Measurements from ENCODE around the gene CASP8AP2.
"Not testable (repeated sequence)": the region's sequence is repeated elsewhere in the genome, so short reads cannot be mapped to it uniquely, and the experiment has no call there.

Gene CASP8AP2

GRCh38 chr6:89873721-89874120, 44.0 kb downstream of the CASP8AP2 start:
- H3K4me3 ChIP-seq (ENCODE audit: insufficient read depth, low read depth, low read length, poor library complexity, severe bottlenecking) = no peak overlapping the region
- H3K27me3 ChIP-seq (replicated peaks; ENCODE audit: control insufficient read depth, insufficient read depth, low read length, poor library complexity, severe bottlenecking) = no peaks in the 10 kb centered on the region
- no peaks in the 10 kb centered on the region for H3K9me3 ChIP-seq (ENCODE audit: control insufficient read depth, low read length)
- H3K36me3 ChIP-seq (ENCODE audit: control insufficient read depth, insufficient read depth, low read length) = peaks cover 12% of the 10 kb centered on the region
- H3K4me1 ChIP-seq (ENCODE audit: control insufficient read depth, insufficient read depth, low read length, poor library complexity, severe bottlenecking) = no peaks in the 10 kb centered on the region
- H3K27ac ChIP-seq (ENCODE audit: insufficient read depth, low read length, poor library complexity, severe bottlenecking) = no peak overlapping the region
- no peak for DNase-seq

- Histone ChIP-seq H3K27ac (ENCODE audit: insufficient read depth, low read length, poor library complexity, severe bottlenecking) (no peak overlapping the region), H3K27me3 (replicated peaks; ENCODE audit: control insufficient read depth, insufficient read depth, low read length, poor library complexity, severe bottlenecking) (no peaks in the 10 kb centered on the region), H3K36me3 (ENCODE audit: control insufficient read depth, insufficient read depth, low read length) (peaks cover 12% of the 10 kb centered on the region), H3K9me3 (ENCODE audit: control insufficient read depth, low read length) (no peaks in the 10 kb centered on the region), H3K4me1 (ENCODE audit: control insufficient read depth, insufficient read depth, low read length, poor library complexity, severe bottlenecking) (no peaks in the 10 kb centered on the region), H3K4me3 (ENCODE audit: insufficient read depth, low read depth, low read length, poor library complexity, severe bottlenecking) (no peak overlapping the region)
- no peak for DNase-seq
Observed at GRCh38 chr6:89874438-89874837, 44.8 kb downstream of the CASP8AP2 start.

DNA sequence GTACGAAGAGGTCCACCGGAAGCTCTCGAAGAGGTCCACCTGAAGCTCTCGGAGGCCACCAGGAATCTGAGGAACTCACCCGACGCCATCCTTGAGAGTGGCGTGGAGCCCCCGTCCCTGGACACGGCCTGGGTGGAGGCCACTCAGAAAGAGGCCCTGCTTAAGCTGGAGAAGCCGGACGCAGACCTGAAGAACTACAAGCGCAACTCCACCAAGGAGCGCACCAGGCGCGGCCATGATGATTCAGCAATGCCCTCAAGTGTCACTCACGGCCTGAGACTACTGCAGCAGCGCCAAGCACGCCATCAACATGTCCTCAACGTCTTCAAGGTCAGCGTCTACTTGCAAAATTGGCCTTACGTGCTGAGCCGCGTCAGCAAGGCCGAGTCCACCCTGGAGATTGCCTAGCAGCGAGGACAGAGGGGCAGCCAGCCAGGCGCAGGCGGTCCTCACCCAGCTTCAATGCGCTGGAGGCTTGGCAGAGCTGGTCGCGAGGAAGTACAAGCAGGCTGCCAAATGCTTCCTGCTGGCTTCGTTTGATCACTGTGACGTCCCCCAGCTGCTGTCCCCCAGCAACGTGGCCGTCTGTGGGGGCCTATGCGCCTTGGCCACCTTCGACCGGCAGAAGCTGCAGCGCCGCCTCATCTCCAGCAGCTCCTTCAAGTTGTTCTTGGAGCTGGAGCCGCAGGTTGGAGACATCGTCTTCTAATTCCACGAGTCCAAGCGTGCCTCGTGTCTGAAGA, 56.9 kb downstream of the CASP8AP2 start:
- H3K4me1 ChIP-seq (ENCODE audit: control insufficient read depth, insufficient read depth, low read length, poor library complexity, severe bottlenecking) = no peaks in the 10 kb centered on the region
- no peaks in the 10 kb centered on the region for H3K9me3 ChIP-seq (ENCODE audit: control insufficient read depth, low read length)
- no peak overlapping the region for H3K27ac ChIP-seq (ENCODE audit: insufficient read depth, low read length, poor library complexity, severe bottlenecking)
- H3K36me3 ChIP-seq (ENCODE audit: control insufficient read depth, insufficient read depth, low read length) = no peaks in the 10 kb centered on the region
- no peaks in the 10 kb centered on the region for H3K27me3 ChIP-seq (replicated peaks; ENCODE audit: control insufficient read depth, insufficient read depth, low read length, poor library complexity, severe bottlenecking)
- H3K4me3 ChIP-seq (ENCODE audit: insufficient read depth, low read depth, low read length, poor library complexity, severe bottlenecking) = no peak overlapping the region
- no peak for DNase-seq

DNA sequence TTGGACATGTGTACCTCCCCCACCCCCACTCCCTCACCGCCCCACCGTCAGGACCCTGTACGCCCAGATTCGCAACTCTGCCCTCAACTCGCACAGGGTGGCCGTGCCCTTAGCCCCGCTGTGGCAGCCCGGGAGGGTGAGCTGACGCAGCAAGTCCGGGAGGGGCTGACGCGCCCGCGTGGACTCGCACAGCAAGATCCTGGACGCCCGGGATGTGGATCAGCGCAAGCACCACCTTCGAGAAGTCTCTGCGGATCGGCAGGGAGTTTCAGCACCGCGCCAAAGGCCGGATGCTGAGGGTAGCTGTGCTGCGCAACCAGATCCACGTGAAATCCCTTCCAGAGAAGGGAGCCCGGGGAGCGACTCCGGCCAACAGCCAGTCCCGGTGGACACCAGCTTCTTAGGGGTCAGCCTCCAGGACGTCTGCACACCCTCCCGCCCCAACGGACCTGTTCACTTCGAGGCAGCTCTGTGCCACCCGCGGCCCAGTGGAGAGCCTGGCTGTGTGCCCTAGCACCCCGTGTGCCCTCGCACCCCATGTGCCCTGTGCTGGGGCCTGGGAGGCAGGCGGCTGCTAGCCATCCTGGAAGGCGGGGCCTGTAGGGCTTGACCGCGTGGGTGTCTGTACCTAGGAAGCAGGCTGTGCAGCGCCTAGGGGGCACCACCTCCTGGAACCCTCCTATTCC, 57.9 kb downstream of the CASP8AP2 start:
- no peaks in the 10 kb centered on the region for H3K36me3 ChIP-seq (ENCODE audit: control insufficient read depth, insufficient read depth, low read length)
- no peak for DNase-seq
- H3K27ac ChIP-seq (ENCODE audit: insufficient read depth, low read length, poor library complexity, severe bottlenecking) = no peak overlapping the region
- H3K4me3 ChIP-seq (ENCODE audit: insufficient read depth, low read depth, low read length, poor library complexity, severe bottlenecking) = no peak overlapping the region
- H3K9me3 ChIP-seq (ENCODE audit: control insufficient read depth, low read length) = no peaks in the 10 kb centered on the region
- no peaks in the 10 kb centered on the region for H3K4me1 ChIP-seq (ENCODE audit: control insufficient read depth, insufficient read depth, low read length, poor library complexity, severe bottlenecking)
- no peaks in the 10 kb centered on the region for H3K27me3 ChIP-seq (replicated peaks; ENCODE audit: control insufficient read depth, insufficient read depth, low read length, poor library complexity, severe bottlenecking)

GRCh38 chr6:89888138-89888514, 58.4 kb downstream of the CASP8AP2 start:
- Histone ChIP-seq H3K4me1 (ENCODE audit: control insufficient read depth, insufficient read depth, low read length, poor library complexity, severe bottlenecking) (no peaks in the 10 kb centered on the region), H3K4me3 (ENCODE audit: insufficient read depth, low read depth, low read length, poor library complexity, severe bottlenecking) (no peak overlapping the region), H3K27ac (ENCODE audit: insufficient read depth, low read length, poor library complexity, severe bottlenecking) (no peak overlapping the region), H3K27me3 (replicated peaks; ENCODE audit: control insufficient read depth, insufficient read depth, low read length, poor library complexity, severe bottlenecking) (no peaks in the 10 kb centered on the region), H3K36me3 (ENCODE audit: control insufficient read depth, insufficient read depth, low read length) (no peaks in the 10 kb centered on the region), H3K9me3 (ENCODE audit: control insufficient read depth, low read length) (no peaks in the 10 kb centered on the region)
- DNase-seq = no peak

DNA sequence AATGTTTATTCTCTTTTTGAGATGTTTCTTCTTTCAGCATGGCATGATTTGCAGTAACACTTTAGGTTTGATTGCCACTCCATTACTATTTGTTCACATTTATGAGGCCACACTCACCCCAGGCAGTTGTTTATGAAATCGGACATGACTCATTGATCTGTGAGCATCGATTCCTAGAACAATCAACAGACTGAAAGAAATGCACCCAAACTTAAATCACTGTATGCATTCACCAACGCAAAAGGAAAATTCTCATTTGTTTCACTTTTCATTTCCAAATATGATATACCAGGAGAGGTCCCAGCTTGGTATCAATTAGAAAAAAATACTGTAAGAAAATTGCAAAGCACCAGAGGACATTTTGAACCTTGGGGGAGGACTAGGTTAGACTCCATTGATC, 59.2 kb downstream of the CASP8AP2 start:
- Histone ChIP-seq H3K4me3 (ENCODE audit: insufficient read depth, low read depth, low read length, poor library complexity, severe bottlenecking) (no peak overlapping the region), H3K9me3 (ENCODE audit: control insufficient read depth, low read length) (no peaks in the 10 kb centered on the region), H3K4me1 (ENCODE audit: control insufficient read depth, insufficient read depth, low read length, poor library complexity, severe bottlenecking) (no peaks in the 10 kb centered on the region), H3K36me3 (ENCODE audit: control insufficient read depth, insufficient read depth, low read length) (no peaks in the 10 kb centered on the region), H3K27me3 (replicated peaks; ENCODE audit: control insufficient read depth, insufficient read depth, low read length, poor library complexity, severe bottlenecking) (no peaks in the 10 kb centered on the region), H3K27ac (ENCODE audit: insufficient read depth, low read length, poor library complexity, severe bottlenecking) (no peak overlapping the region)
- DNase-seq = no peak

DNA sequence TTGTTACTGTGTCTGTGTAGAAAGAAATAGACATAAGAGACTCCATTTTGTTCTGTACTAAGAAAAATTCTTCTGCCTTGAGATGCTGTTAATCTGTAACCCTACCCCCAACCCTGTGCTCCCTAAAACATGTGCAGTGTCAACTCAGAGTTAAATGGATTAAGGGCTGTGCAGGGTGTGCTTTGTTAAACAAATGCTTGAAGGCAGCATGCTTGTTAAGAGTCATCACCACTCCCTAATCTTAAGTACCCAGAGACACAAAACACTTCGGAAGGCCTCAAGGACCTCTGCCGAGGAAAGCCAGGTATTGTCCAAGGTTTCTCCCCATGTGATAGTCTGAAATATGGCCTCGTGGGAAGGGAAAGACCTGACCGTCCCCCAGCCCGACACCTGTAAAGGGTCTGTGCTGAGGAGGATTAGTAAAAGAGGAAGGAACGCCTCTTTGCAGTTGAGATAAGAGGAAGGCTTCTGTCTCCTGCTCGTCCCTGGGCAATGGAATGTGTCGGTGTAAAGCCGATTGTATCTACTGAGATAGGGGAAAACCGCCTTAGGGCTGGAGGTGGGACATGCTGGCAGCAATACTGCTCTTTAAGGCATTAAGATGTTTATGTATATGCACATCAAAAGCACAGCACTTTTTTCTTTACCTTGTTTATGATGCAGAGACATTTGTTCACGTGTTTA, 61.3 kb downstream of the CASP8AP2 start:
- not testable (repeated sequence) for H3K27me3 ChIP-seq (replicated peaks; ENCODE audit: control insufficient read depth, insufficient read depth, low read length, poor library complexity, severe bottlenecking); H3K27ac ChIP-seq (ENCODE audit: insufficient read depth, low read length, poor library complexity, severe bottlenecking); H3K4me1 ChIP-seq (ENCODE audit: control insufficient read depth, insufficient read depth, low read length, poor library complexity, severe bottlenecking); H3K9me3 ChIP-seq (ENCODE audit: control insufficient read depth, low read length); H3K36me3 ChIP-seq (ENCODE audit: control insufficient read depth, insufficient read depth, low read length); H3K4me3 ChIP-seq (ENCODE audit: insufficient read depth, low read depth, low read length, poor library complexity, severe bottlenecking); DNase-seq

DNA sequence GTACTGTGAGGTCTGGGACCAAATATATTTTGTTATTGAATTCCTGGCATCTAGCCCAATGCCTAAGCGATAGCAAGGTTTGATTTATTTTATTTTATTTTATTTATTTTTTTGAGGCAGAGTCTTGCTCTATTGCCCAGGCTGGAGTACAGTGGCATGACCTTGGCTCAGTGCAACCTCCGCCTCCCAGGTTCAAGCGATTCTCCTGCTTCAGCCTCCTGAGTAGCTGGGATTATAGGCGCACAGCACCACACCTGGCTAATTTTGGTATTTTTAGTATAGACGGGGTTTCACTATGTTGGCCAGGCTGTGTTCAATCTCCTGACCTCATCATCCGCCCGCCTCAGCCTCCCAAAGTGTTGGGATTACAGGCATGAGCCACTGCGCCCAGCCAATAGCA, 62.9 kb downstream of the CASP8AP2 start:
- not testable (repeated sequence) for H3K27me3 ChIP-seq (replicated peaks; ENCODE audit: control insufficient read depth, insufficient read depth, low read length, poor library complexity, severe bottlenecking); H3K36me3 ChIP-seq (ENCODE audit: control insufficient read depth, insufficient read depth, low read length); H3K9me3 ChIP-seq (ENCODE audit: control insufficient read depth, low read length); H3K27ac ChIP-seq (ENCODE audit: insufficient read depth, low read length, poor library complexity, severe bottlenecking); H3K4me3 ChIP-seq (ENCODE audit: insufficient read depth, low read depth, low read length, poor library complexity, severe bottlenecking); H3K4me1 ChIP-seq (ENCODE audit: control insufficient read depth, insufficient read depth, low read length, poor library complexity, severe bottlenecking); DNase-seq

GRCh38 chr6:89894169-89894568, 64.5 kb downstream of the CASP8AP2 start, which contains the start of gene GJA10:
Gene GJA10 (plus strand): TSS chr6:89894469. CDS start chr6:89894469, 0 bp downstream.
- no peaks in the 10 kb centered on the region for H3K9me3 ChIP-seq (ENCODE audit: control insufficient read depth, low read length)
- no peak within 1 kb of the TSS for H3K27ac ChIP-seq (ENCODE audit: insufficient read depth, low read length, poor library complexity, severe bottlenecking)
- no peak within 1 kb of the TSS for H3K4me3 ChIP-seq (ENCODE audit: insufficient read depth, low read depth, low read length, poor library complexity, severe bottlenecking)
- H3K27me3 ChIP-seq (replicated peaks; ENCODE audit: control insufficient read depth, insufficient read depth, low read length, poor library complexity, severe bottlenecking) = no peaks in the 10 kb centered on the region
- no peaks in the 10 kb centered on the region for H3K36me3 ChIP-seq (ENCODE audit: control insufficient read depth, insufficient read depth, low read length)
- DNase-seq = no peak
- H3K4me1 ChIP-seq (ENCODE audit: control insufficient read depth, insufficient read depth, low read length, poor library complexity, severe bottlenecking) = no peaks in the 10 kb centered on the region

DNA sequence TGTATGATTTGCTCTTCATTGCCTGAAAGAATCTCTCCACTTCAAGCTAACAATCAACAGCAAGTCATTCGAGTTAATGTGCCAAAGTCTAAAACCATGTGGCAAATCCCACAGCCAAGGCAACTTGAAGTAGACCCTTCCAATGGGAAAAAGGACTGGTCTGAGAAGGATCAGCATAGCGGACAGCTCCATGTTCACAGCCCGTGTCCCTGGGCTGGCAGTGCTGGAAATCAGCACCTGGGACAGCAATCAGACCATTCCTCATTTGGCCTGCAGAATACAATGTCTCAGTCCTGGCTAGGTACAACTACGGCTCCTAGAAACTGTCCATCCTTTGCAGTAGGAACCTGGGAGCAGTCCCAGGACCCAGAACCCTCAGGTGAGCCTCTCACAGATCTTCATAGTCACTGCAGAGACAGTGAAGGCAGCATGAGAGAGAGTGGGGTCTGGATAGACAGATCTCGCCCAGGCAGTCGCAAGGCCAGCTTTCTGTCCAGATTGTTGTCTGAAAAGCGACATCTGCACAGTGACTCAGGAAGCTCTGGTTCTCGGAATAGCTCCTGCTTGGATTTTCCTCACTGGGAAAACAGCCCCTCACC, 65.7 kb downstream of the CASP8AP2 start:
- no peak for DNase-seq
- Histone ChIP-seq H3K27me3 (replicated peaks; ENCODE audit: control insufficient read depth, insufficient read depth, low read length, poor library complexity, severe bottlenecking) (no peaks in the 10 kb centered on the region), H3K9me3 (ENCODE audit: control insufficient read depth, low read length) (no peaks in the 10 kb centered on the region), H3K36me3 (ENCODE audit: control insufficient read depth, insufficient read depth, low read length) (no peaks in the 10 kb centered on the region), H3K27ac (ENCODE audit: insufficient read depth, low read length, poor library complexity, severe bottlenecking) (no peak overlapping the region), H3K4me3 (ENCODE audit: insufficient read depth, low read depth, low read length, poor library complexity, severe bottlenecking) (no peak overlapping the region), H3K4me1 (ENCODE audit: control insufficient read depth, insufficient read depth, low read length, poor library complexity, severe bottlenecking) (no peaks in the 10 kb centered on the region)
